Dermis lymphatic vessel endothelial cell (primary cell): Measurements from ENCODE around the gene FANCG. TPM values are rescaled to one million over a fixed set of nuclear protein-coding genes. Genes with fewer than 3 reads are reported as not detected.

Source experiments
- total RNA-seq: library from RNA; depleted of rRNA; stranded (reverse); fragments of >200 nt; gene quantifications from 2 replicates; pipeline ENCODE4 v1.2.1, GENCODE V29; 2014

Gene FANCG
- total RNA-seq = 11.4 and 11.9 TPM in 2 replicates

DNA sequence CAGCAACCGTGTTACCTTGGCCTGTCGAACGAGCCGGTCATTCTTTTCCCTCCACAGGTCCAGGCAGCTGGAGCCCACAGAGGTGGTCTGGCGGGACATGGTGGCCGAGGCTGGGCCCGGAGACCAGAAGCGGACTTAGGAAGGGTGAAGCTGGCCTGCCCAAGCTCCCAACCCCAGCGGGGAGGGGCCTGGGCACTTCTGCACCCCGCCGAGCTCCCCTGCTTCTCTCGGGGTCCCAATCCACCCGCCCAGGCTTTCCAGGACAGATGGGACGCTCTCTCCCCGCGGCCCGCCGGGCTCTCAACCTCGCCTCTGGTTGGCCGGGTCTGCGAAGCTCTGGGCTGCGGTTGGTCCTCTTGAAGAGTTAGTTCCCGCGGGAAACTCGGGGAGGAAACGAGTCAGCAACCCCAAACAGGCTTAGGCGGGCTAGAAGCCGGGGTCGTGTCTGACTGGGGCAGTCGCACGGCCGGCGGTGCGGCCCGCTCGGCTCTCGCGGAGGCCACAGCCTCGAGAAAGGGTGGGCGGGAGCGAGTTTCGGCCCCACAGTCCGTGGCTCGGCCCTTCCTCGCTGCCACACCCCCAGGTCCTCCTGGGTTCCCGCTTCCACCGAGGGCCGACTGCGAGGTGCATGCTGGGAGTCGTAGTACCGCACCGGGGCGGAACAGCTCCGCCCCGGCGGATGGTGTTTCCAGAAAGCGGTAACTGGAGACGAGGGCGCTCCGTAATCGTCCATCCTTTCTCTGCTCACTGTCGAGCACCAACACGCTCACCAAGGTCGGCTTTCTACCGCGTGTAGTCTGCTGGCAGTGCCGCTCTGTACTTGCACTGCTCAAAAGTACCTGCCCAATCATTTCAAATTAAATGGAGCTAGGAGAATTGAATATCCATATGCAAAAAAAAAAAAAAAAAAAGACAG is at the start of gene FANCG:
Gene FANCG (minus strand): TSS at position 517 of the 916 bp plus-strand sequence. CDS start 418 bp downstream, at position 99.

DNA sequence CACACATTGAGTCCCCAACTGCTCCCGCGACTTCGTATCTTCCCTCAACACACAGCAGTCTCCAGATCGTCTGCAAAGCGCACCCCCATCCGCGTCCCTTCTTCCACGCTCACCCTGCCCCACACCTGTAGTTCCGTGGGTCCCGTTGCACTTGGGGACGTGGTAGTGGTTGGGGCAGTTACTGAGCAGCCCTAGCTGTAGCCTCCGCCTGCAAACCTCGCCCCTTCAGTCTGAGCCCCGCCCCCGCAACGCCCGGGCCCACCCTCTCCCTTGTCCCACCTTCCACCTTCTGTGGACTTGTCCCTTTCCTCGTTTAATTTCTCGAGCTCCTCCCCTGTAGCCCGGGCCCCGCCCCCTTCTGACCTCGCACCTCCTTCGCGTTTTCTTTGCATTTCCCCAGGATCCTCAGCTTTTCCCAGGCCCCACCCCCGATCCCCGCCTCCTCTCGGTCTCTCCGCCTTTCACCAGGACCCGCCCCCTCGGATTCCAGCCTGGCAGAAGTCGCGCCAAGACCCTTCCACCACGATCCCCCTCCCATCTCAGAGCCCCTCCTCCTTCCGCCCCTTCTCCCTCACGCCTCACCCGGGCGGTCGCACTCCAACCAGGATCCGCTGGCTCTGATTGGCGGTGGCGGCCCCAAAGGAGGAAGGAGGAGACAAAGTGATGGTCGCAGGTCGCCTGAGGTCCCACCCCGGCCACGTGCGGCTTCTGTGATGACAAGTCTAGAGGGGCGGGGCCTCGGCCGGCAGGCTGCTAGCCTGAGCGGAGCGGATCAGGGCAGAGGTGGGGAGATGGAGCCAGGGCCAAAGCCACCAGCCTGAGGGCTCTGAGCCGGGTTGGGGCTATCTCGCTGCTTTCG is 36.2 kb upstream of the FANCG start, which contains the start of gene ATOSB:
Gene ATOSB (minus strand): TSS at position 183 of the 859 bp plus-strand sequence. CDS start 7,588 bp downstream, outside the sequence.

DNA sequence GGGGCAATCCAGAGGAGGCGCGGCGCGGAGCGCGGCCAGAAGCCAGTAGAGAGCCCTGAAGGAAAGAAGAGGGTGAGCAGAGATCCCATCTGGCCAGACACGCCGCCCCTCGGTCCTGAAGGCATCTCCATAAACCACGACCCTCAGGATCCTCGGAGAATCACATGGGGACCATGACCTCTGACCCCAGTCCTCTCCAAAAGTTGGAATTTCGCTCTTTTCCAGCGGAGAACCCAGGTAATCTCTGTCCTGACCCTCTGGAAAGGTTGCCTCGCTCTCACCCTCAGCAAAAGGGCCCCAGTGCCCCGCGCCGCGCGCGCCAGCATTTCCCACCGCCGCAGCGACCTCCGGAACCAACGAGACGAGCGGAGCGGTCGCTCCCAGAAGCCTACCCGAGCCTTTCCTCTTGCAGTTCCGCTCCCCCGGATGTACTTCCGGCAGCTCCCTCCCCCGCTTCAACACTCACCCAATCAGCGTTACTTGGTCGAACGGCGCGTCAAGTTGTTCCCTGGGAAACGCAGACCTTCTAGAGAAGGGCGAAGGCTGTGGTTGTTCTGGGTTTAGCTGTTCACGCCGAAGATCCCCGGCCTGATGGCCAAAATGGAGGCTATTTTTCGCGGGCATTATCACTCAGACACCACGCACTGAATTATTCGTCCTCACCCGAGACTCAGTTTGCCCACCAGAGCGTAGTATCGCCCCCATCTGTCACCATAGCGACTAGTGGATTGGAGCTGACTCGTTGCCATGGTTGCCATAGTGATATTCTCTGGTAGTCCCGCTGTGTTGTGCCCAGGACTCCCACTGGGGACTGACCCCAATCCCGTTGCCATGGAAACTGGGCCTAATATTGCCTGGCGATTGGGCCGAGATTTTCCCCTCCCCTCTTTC is 23.3 kb upstream of the FANCG start, which contains the start of gene STOML2:
Gene STOML2 (minus strand): TSS at position 363 of the 891 bp plus-strand sequence. CDS start 37 bp downstream, at position 326.

DNA sequence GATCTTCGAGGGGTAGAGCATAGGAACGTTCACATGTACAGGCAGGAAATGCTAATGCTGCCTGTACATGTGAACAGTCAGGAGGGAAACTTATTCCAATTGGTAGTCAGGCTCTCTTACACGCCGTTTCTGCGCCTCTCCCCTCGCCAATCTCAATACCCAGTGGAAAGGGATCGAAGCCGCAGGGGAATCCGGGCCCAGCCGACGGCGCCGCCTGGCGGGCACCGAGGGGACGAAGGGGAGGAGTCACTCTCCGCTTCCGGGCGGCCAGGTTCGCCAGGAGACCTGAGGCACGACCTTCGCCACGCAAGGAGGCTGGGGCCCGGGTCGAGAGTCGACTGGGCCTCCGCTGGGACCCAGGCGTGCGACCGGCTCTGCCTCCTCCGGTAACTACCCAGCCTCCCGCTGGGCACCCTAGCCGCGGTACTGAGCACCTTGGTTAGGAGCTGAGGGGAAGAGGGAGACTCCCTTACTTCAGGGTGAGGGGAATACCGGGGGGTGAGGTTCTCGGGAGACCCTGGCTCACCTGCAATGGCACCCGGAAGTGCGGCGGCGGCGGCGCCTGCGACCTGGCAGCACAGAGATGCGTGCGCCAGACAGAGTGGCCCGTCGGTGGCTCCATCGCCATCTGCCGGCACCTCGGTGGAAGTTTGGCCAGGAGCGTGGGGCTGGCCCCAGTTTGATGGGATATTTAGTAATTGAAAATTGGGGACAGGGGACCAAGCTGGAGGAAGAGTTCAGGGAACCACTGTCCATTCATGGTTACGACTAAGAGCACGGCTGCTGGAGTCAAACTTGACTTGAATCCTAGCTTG is 16.5 kb upstream of the FANCG start, which contains the start of gene PIGO:
Gene PIGO (minus strand): TSS at position 557 of the 815 bp plus-strand sequence. CDS start 1,026 bp downstream, outside the sequence.

DNA sequence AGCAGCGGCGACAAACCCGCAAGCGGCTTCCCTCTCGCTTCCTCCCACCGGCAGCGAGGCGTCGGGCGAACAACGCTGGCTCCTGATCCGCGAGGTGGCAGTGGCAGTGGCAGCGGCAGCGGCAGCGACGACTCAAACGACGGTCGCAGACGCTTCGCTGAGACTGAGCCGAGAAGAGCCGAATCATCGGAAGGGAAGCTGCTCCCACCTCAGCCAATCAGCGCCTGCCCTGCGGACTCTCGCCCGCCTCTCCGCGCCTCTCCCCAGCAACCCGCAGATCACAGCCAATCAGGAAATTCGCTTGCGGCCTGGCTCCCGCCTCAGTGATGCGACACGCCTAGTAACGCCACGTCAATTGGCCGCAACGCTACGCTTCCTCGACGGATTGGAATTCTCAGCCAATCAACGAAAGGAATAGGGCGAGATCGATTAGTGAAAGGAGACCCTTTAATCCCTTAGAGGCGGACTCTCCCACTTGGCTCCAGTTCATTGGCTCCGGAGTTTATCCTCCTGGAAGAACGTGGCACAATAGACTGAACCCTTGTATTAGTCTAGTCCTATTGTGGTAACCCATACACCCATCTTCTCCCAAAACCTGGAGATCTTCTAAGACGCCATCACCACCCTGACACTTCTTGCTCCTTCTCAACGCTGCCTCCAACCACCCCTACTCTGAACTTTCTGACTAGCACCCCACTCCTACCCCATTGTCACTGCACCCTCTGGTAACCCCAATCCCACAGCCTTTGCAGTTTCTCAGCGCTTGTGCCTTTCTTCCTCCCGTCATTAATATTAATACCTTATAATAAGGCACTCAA is 7.1 kb downstream of the FANCG start, which contains the start of gene VCP:
Gene VCP (minus strand): TSS at position 165 of the 818 bp plus-strand sequence. CDS start 272 bp downstream, outside the sequence.

Other genes starting within 250 kb of the FANCG start
- under 0.01 TPM in 1 of 2 replicates, not detected in the other for gene PHF24, start 121.7 kb downstream of the FANCG start, total RNA-seq
- gene DNAJB5, start 90.2 kb downstream of the FANCG start, total RNA-seq = 4.1 TPM in 2 replicates
- 474 and 593 TPM in 2 replicates for gene VCP, start 7.3 kb downstream of the FANCG start, total RNA-seq
- gene PIGO, start 16.6 kb upstream of the FANCG start, total RNA-seq = 7.2 and 7.3 TPM in 2 replicates
- 159 and 192 TPM in 2 replicates for gene STOML2, start 23.2 kb upstream of the FANCG start, total RNA-seq
- 4.6 and 8.1 TPM in 2 replicates for gene ATOSB, start 35.9 kb upstream of the FANCG start, total RNA-seq
- 18.7 and 19.9 TPM in 2 replicates for gene UNC13B, start 82.1 kb upstream of the FANCG start, total RNA-seq